OCI-LY7 (cell line): Measurements from ENCODE around the gene RPE.

Experiments used
- CTCF ChIP-seq: fragments of 200-600 bp; sonication (generic); conservative IDR thresholded peaks from 2 replicates; pipeline ENCODE4 v1.5.1; 2014; ENCODE audit warnings: mild to moderate bottlenecking, antibody characterized with exemption, low read length, moderate library complexity, mixed read lengths
- EZH2phosphoT487 ChIP-seq: fragments of 200-600 bp; sonication (generic); IDR thresholded peaks from 2 replicates; pipeline ENCODE4 v1.6.1; 2018; ENCODE audit warnings: low read depth, borderline replicate concordance, mild to moderate bottlenecking, mixed run types, antibody characterized with exemption, low read length, moderate library complexity, mixed read lengths

DNA sequence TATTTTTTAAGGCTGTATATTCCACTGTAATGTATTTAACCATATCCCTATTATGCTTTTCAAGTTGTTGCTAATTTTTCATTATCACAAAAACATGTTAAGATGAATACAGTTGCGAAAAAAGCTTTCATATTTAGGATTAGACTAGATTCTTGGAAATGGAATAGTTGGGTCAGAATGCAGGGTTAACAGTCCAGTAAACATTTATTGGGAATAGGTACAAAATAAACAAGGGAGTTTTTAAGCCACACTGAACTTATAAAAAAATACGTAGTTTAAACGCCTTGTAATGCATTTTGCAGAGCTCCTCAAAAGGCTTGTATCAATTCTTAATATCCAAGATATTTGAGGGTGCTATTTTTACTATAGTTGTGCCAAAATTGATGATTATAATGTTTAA, 35.6 kb downstream of the RPE start:
- TF ChIP-seq EZH2phosphoT487 = no peak
- no peak for TF ChIP-seq CTCF
